Measurements from ENCODE around the gene GCNT2.
"Not testable (repeated sequence)": the region's sequence is repeated elsewhere in the genome, so short reads cannot be mapped to it uniquely, and the experiment has no call there.

Gene GCNT2

DNA sequence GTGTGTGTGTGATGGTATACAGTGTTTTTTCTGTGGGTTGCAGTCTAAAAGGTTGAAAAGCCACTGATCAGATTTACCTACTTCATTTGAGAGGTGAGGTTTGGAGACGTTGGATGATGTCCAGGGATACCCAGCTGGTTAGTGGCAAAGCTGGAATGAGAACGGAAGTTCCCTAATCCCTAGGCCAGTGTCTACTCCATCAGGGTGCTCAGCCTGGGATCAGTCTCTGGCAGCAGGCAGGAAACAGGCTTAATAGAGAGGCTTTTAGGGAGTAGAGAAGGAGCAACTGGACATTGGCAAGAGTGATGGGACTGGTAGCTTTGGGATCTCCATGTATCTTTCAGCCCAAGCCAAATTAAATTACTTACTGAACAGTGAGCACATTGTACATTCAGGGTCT lies 92.6 kb downstream of the GCNT2 start:
- no peak for DNase-seq

DNA sequence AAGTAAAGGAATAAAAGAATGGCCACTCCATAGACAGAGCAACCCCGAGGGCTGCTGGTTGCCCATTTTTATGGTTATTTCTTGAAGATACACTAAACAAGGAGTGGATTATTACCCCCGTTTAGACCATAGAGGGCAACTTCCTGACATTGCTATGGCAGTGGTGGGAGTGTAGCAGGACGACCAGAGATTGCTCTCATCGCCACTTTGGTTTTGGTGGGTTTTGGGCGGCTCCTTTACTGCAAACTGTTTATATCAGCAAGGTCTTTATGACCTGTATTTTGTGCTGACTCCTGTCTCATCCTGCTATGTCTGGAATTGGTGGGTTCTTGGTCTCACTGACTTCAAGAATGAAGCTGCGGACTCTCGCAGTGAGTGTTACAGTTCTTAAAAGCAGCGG lies 94.5 kb downstream of the GCNT2 start:
- DNase-seq: no peak

DNA sequence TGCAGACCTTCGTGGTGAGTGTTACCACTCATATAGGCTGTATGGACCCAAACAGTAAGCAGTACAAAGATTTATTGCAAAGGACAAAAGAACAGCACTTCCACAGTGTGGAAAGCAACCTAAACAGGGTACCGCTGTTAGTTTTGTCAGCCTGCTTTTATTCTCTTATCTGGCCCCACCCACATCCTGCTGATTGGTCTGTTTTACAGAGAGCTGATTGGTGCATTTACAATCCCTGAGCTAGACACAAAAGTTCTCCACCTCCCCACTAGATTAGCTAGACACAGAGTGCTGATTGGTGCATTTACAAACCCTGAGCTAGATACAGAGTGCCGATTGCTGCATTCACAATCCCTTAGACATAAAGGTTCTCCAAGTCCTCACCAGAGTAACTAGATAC lies 95.1 kb downstream of the GCNT2 start:
- not testable (repeated sequence) for DNase-seq

DNA sequence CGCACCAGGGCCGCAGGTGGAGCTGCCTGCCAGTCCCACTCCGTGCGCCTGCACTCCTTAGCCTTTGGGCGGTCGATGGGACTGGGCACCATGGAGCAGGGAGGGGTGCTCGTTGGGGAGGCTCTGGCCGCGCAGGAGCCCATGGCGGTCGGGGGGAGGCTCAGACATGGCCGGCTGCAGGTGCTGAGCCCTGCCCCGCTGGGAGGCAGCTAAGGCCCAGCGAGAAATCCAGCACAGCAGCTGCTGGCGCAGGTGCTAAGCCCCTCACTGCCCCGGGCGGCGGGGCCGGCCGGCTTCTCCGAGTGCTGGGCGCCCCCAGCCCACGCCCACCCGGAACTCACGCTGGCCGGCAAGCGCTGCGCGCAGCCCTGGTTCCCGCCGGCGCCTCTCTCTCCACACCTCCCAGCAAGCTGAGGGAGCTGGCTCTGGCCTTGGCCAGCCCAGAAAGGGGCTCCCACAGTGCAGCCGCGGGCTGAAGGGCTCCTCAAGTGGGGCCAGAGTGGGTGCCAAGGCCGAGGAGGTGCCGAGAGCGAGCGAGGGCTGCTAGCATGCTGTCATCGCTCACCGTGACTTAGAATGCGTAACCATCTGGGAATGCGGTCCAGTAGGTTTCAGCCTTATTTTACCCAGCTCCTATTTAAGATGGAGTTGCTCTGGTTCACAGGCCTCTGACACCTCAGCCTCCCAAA lies 96.0 kb downstream of the GCNT2 start:
- no peak for DNase-seq

- DNase-seq: no peak
These were observed 97.3 kb downstream of the GCNT2 start for GRCh38 chr6:10618409-10618808.

DNA sequence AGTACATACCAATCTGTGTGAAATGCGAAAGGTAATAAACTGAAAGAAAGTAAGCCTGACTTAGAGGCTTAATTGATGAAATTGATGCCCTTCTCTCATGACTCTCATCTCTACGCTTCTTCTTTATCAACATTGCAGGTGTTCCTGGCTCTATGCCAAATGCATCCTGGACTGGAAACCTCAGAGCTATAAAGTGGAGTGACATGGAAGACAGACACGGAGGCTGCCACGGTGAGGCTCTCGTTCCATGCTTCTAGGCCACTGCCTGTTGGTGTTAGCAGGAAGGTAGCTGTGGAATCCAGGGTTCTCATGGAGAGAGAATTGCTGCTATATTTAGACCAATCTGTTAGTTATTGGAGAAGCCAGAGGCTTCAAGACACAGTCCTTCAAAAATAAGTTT lies 100.1 kb downstream of the GCNT2 start:
- DNase-seq: no peak

DNA sequence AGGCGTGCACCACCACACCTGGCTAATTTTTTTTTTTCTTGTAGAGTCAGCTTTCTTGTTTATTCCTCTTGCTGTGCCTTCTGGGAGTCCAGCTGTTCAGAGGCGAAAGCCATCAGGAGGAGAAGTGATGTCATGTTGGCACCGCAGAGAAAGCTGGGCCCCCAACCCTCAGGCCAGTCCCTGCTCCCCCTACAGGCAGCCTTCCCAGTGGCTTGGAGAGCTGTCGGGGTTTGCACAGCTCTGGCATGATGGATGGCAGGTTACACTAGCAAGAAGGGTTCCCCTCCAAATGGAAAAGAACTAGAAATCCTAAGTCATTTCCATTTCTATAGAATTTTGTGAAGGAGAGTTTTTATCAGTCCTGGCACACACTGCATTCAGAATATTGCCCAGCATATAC lies 100.7 kb downstream of the GCNT2 start:
- no peak for DNase-seq

- DNase-seq: no peak
These were observed 103.7 kb downstream of the GCNT2 start for GRCh38 chr6:10624836-10625235.

- DNase-seq: no peak
These were observed 105.1 kb downstream of the GCNT2 start for GRCh38 chr6:10626154-10626741.

GRCh38 chr6:10627800-10628199 lies 106.6 kb downstream of the GCNT2 start:
- DNase-seq: no peak

GRCh38 chr6:10630178-10630577 lies 109.0 kb downstream of the GCNT2 start:
- DNase-seq: no peak

GRCh38 chr6:10633216-10633615 lies 112.1 kb downstream of the GCNT2 start:
- no peak for DNase-seq

DNA sequence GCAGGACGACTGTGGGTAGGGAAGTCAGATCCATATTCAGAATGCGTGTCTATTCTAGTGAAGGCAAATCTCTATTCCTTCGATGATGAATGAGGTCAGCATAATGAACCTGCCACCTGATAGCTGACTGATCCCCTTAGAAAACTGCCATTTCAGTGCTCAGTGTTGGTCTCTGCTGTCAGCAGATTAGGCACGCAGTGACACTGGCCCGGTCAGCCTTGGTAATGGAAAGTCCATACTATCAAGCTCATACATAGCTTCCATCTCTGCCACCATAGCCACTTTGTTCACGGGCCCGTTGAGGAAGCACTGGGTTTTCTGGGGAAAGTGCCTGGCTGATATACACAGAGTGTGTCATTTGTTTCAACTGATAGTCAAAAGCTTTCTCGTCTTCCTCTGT lies 119.3 kb downstream of the GCNT2 start:
- no peak for DNase-seq

DNA sequence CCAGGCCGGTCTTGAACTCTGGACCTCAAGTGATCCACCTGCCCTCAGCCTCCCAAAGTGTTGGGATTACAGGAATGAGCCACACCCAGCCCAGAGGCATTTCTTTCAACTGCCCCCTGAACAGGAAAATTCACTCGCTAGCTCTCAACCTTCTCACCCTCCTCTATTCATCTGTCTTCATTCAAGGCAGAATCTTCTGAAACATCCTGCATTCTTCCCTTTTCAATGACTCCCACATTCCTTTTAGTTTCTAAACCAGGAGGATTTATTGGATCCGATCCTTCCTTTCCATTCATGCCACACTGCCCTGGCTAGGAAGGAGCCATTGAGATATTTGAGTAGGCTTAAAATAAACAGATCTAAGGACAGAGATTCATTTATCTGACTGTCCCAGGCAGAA lies 120.4 kb downstream of the GCNT2 start:
- no peak for DNase-seq

DNA sequence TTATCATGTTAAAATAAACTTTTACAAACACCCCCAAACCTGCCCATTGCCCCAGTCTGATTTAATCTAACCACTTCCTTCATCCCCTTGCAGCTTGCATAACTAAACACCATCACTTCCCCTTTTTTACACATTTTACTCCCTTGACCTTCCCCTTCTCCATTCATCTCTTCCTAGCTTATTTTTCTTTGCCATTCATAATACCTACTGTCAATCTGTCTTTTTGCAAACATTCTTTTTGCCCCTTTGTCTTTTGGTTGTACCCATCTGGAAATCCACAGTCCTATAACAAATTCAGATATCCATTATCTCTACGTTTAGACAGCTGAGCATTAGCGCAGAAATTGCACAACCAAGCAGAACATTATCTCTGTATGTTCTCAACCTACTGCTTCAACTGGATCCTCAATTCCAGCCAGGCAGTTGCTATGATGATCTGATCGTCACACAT lies 122.1 kb downstream of the GCNT2 start:
- no peak for DNase-seq

- no peak for DNase-seq
These were observed 123.1 kb downstream of the GCNT2 start for GRCh38 chr6:10644225-10644624.

DNA sequence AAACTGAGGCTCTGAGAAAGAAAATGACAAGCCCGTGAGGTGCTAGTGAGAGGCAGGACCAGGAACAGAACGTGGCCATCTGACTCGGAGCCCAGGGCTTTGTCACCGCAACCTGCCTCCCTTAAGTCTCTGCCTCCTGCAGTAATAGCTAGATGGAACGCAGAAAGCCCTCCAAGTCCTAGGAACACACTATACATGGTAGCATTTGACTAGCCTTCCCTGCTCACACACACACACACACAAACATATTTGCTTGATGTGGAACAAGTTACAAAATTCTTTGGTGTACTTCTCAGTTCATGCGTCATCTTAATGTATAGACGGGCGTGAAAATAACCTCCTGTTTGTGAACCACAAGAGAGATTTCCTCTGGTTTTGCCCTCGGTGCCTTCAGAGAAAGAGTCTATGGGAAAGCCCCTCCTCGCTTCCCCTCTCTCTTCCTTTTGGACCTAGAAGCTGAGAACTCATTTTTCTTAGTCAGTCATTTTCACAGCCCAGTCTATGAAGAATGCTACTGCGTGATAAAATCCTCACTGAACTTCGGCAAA lies 134.4 kb downstream of the GCNT2 start:
- no peak for DNase-seq

- DNase-seq: no peak
These were observed 138.0 kb downstream of the GCNT2 start for GRCh38 chr6:10658910-10659698.

- no peak for DNase-seq
These were observed 138.7 kb downstream of the GCNT2 start for GRCh38 chr6:10659699-10660348.

DNA sequence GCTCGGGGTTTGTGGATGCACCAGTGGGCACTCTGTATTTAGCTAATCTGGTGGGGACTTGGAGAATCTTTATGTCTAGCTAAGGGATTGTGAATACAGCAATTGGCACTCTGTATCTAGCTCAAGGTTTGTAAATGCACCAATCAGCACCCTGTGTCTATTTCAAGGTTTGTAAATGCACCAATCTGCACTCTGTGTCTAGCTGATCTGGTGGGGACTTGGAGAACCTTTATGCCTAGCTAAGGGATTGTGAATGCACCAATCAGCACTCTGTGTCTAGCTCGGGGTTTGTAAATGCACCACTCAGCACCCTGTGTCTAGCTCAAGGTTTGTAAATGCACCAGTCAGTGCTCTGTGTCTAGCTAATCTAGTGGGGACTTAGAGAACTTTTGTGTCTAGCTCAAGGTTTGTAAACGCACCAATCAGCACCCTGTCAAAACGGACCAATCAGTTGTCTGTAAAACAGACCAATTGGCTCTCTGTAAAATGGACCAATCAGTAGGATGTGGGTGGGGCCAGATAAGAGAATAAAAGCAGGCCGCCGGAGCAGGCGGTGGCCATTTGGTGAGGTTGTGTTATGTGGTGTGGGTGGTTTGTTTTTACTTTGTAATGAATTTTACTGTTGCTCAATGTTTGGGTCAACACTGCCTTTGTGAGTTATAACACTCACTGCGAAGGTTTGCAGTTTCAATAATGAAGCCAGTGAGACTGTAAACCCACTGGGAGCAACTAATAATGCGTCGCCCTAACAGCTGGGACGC lies 139.5 kb downstream of the GCNT2 start:
- DNase-seq: not testable (repeated sequence)

DNA sequence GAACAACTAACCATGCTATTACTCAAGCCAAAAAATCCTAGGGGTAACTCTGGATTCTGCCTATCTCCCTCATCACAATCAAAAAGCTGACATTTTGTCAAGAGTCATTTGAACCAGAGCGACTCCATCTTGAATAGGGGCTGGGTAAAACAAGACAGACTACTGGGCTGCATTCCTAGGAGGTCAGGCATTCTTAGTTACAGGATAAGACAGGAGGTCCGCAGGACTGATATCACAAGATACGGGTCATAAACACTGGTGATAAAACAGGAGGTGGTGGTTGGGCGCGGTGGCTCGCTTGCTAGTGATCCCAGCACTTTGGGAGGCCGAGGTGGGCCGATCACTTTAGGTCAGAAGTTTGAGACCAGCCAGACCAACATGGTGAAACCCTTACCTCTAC lies 141.1 kb downstream of the GCNT2 start:
- DNase-seq: no peak

DNA sequence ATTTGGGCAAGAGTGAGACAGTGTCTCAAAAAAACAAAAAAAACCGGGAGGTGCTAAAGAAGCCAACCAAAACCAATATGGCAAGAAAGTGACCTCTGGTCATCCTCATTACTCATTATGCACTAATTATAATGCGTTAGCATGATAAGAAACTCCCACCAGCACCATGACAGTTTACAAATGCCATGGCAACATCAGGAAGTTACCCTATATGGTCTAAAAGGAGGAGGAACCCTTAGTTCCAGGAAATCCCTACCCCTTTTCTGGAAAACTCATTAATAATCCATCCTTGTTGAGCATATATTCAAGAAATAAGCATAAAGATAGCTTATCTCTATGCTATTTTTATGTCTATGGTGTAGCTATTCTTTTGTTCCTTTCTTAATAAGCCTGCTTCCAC lies 141.6 kb downstream of the GCNT2 start:
- DNase-seq: no peak

- DNase-seq: not testable (repeated sequence)
These were observed 144.4 kb downstream of the GCNT2 start for GRCh38 chr6:10665595-10665994.
